H1 (cell line): ENCODE measurements around the gene SLC15A2. TPM values are rescaled to one million over a fixed set of nuclear protein-coding genes. Genes with fewer than 3 reads are reported as not detected.

Experiments used
- BACH1 ChIP-seq: IDR thresholded peaks from 2 replicates; pipeline ENCODE4 v1.6.1; 2012; ENCODE audit warnings: low read length, improper control_type of control experiment
- FOSL1 ChIP-seq: IDR thresholded peaks from 2 replicates; pipeline ENCODE4 v1.6.1; 2011; ENCODE audit warnings: mild to moderate bottlenecking, low read depth, low read length, moderate library complexity; ENCODE audit not compliant: insufficient read depth
- TAF1 ChIP-seq: IDR thresholded peaks from 2 replicates; pipeline ENCODE4 v1.6.1; 2011; ENCODE audit warnings: mild to moderate bottlenecking, low read depth, low read length
- TBP ChIP-seq: IDR thresholded peaks from 2 replicates; pipeline ENCODE4 v1.6.1; 2011; ENCODE audit warnings: low read depth, low read length, improper control_type of control experiment
- ZNF274 ChIP-seq: IDR thresholded peaks from 2 replicates; pipeline ENCODE4 v1.7.0; 2012; ENCODE audit warnings: low read length, borderline replicate concordance; ENCODE audit errors: extremely low read depth
- polyA plus RNA-seq, 7 experiments: library from polyadenylated mRNA; depleted of rRNA in 3 of 7; stranded (reverse) in 5 of 7; unstranded in 2 of 7; fragments of >200 nt in 5 of 7; fragments of 200-250 nt in 2 of 7; gene quantifications; 1 replicate in 5 of 7; 2 replicates in 1 of 7; 4 replicates in 1 of 7; pipeline versions ENCODE4 v1.2.1 to v1.2.3, GENCODE V29; 2011 to 2013; ENCODE audit warnings: missing spikeins in 2 of 7, mixed read lengths in 2 of 7
- total RNA-seq: library from RNA; stranded (reverse); fragmentation: NEBNext Ultra II Directional; extraction: Animal tissue kit (Norgen Biotek cat#: 25700); gene quantifications from 2 replicates; pipeline ENCODE4 v1.2.1, GENCODE V29; 2021
- TF ChIP-seq, protein P1 (sequence below): IDR thresholded peaks from 2 replicates; pipeline ENCODE4 v1.6.1; 2011; ENCODE audit warnings: low read length, improper control_type of control experiment

Gene SLC15A2
- total and polyA plus RNA-seq, 2 of the 8 experiments (the other 6 are each of a cell fraction or from before 2014, with no cell fraction given), result 2.0 to 3.6 TPM

DNA sequence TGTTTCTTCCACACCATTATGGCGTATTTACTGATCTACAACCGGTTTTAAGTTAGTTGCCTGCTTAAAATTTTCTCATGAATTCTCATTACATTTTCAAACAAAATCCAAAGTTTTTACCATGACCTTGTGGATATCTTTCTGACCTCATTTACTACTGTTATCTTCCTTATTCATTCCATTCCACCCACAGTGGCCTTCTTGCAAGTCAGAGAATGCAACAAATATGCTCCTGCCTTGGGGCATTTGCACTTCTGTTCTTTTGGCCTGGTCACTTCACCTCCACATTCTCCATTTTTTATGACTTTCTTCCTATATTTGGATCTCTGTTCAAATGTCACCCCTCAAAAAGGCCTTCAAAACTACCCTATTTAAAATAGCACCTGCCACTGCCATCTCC is 8.8 kb upstream of the SLC15A2 start (continued):
- TF ChIP-seq, protein P1, sequence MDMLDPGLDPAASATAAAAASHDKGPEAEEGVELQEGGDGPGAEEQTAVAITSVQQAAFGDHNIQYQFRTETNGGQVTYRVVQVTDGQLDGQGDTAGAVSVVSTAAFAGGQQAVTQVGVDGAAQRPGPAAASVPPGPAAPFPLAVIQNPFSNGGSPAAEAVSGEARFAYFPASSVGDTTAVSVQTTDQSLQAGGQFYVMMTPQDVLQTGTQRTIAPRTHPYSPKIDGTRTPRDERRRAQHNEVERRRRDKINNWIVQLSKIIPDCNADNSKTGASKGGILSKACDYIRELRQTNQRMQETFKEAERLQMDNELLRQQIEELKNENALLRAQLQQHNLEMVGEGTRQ, result no peak
- no peak for TF ChIP-seq TAF1
- TF ChIP-seq BACH1, result no peak
- TF ChIP-seq ZNF274, result no peak
- no peak for TF ChIP-seq TBP
- no peak for TF ChIP-seq FOSL1
